Testis (tissue), 2 donors: Measurements from ENCODE around the gene SHLD1.

Source experiments
- POLR2A ChIP-seq: fragments of 450-650 bp; IDR thresholded peaks from one replicate; pipeline ENCODE4 v1.6.1; 2017; ENCODE audit warnings: antibody characterized with exemption, mild to moderate bottlenecking, moderate library complexity
- TF ChIP-seq, protein P1 (sequence below), 3 experiments: fragments of 450-650 bp in 2 of 3; fragments of 200-600 bp in 1 of 3; sonication (generic) in 1 of 3; IDR thresholded peaks; one replicate each; pipeline ENCODE4 v1.5.1; 2016 to 2019; ENCODE audit warnings: antibody characterized with exemption in 3 of 3, mild to moderate bottlenecking in 2 of 3, moderate library complexity in 1 of 3

DNA sequence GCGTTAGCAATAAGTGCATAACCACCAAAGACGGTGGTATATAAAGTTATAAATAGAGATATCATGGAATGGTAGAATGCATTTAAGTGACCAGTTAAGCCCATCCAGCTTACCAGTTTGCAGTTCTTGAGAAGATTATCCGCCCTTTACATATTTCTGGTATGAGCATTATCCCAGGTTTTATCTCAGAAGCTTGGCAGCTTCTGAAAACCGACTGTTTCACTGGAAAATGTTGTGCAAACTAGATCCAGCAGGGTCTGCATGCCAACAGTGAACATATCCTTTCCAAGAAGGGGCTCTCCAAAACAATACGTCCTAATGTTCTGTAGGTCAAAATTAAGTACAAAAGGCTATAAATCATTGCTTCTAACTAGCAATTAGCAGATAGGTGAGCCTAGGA, 29.5 kb upstream of the SHLD1 start:
- no peak for TF ChIP-seq POLR2A
- TF ChIP-seq, protein P1, sequence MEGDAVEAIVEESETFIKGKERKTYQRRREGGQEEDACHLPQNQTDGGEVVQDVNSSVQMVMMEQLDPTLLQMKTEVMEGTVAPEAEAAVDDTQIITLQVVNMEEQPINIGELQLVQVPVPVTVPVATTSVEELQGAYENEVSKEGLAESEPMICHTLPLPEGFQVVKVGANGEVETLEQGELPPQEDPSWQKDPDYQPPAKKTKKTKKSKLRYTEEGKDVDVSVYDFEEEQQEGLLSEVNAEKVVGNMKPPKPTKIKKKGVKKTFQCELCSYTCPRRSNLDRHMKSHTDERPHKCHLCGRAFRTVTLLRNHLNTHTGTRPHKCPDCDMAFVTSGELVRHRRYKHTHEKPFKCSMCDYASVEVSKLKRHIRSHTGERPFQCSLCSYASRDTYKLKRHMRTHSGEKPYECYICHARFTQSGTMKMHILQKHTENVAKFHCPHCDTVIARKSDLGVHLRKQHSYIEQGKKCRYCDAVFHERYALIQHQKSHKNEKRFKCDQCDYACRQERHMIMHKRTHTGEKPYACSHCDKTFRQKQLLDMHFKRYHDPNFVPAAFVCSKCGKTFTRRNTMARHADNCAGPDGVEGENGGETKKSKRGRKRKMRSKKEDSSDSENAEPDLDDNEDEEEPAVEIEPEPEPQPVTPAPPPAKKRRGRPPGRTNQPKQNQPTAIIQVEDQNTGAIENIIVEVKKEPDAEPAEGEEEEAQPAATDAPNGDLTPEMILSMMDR (IDR thresholded peaks at IDR 0.05) = no peak
